H9 (cell line): Measurements from ENCODE around the gene SMCO1. TPM values are rescaled to one million over a fixed set of nuclear protein-coding genes. Genes with fewer than 3 reads are reported as not detected.

ENCODE experiments used
- DNase-seq: peaks from one replicate; pipeline ENCODE4 v3.0.0-alpha.2; 2017
- H2AFZ ChIP-seq: one replicate; pipeline ENCODE4 v1.6.1; 2013; ENCODE audit warnings: mild to moderate bottlenecking, low read length, control low read depth, moderate library complexity
- H2AK5ac ChIP-seq: 2 replicates; pipeline ENCODE4 v1.6.1; 2013; ENCODE audit warnings: low read length, control low read depth, mixed read lengths; ENCODE audit not compliant: insufficient read length
- H2BK120ac ChIP-seq: one replicate; pipeline ENCODE4 v1.6.1; 2013; ENCODE audit warnings: low read depth, mild to moderate bottlenecking, low read length, control low read depth, inconsistent platforms; ENCODE audit not compliant: poor library complexity, severe bottlenecking
- H2BK12ac ChIP-seq: 2 replicates; pipeline ENCODE4 v1.6.1; 2013; ENCODE audit warnings: low read length, control low read depth, mixed read lengths, low read depth; ENCODE audit not compliant: insufficient read length
- H2BK15ac ChIP-seq: 2 replicates; pipeline ENCODE4 v1.6.1; 2013; ENCODE audit warnings: low read depth, low read length, control low read depth
- H2BK20ac ChIP-seq: one replicate; pipeline ENCODE4 v1.6.1; 2013; ENCODE audit warnings: low read depth, mild to moderate bottlenecking, low read length, control low read depth, inconsistent platforms; ENCODE audit not compliant: poor library complexity, severe bottlenecking
- H2BK5ac ChIP-seq: 2 replicates; pipeline ENCODE4 v1.6.1; 2013; ENCODE audit warnings: low read length, control low read depth, mixed read lengths; ENCODE audit not compliant: insufficient read length
- H3K14ac ChIP-seq: 2 replicates; pipeline ENCODE4 v1.6.1; 2013; ENCODE audit warnings: low read length, control low read depth; ENCODE audit not compliant: insufficient read depth
- H3K18ac ChIP-seq: 2 replicates; pipeline ENCODE4 v1.6.1; 2013; ENCODE audit warnings: low read depth, mild to moderate bottlenecking, mixed read lengths, low read length, control low read depth; ENCODE audit not compliant: insufficient read length
- H3K23ac ChIP-seq: 2 replicates; pipeline ENCODE4 v1.6.1; 2013; ENCODE audit warnings: low read length, control low read depth, mixed read lengths, low read depth; ENCODE audit not compliant: insufficient read length
- H3K23me2 ChIP-seq: 2 replicates; pipeline ENCODE4 v1.6.1; 2013; ENCODE audit warnings: low read depth, mild to moderate bottlenecking, mixed read lengths, low read length, control low read depth; ENCODE audit not compliant: insufficient read length, poor library complexity, severe bottlenecking
- H3K27ac ChIP-seq: 2 replicates; pipeline ENCODE4 v1.5.1; 2013; ENCODE audit warnings: low read length, control low read depth, mixed read lengths, low read depth; ENCODE audit not compliant: insufficient read length
- H3K27me3 ChIP-seq: 2 replicates; pipeline ENCODE4 v1.6.1; 2013; ENCODE audit warnings: low read length, control low read depth, inconsistent platforms; ENCODE audit not compliant: insufficient read depth
- H3K4ac ChIP-seq: 2 replicates; pipeline ENCODE4 v1.6.1; 2013; ENCODE audit warnings: low read depth, mild to moderate bottlenecking, control low read depth, inconsistent platforms, low read length, moderate library complexity
- H3K4me1 ChIP-seq: 2 replicates; pipeline ENCODE4 v1.6.1; 2013; ENCODE audit warnings: low read length, control low read depth, inconsistent platforms; ENCODE audit not compliant: insufficient read depth
- H3K4me2 ChIP-seq: 2 replicates; pipeline ENCODE4 v1.6.1; 2013; ENCODE audit warnings: low read length, control low read depth, mixed read lengths; ENCODE audit not compliant: insufficient read length, insufficient read depth
- H3K56ac ChIP-seq: 2 replicates; pipeline ENCODE4 v1.6.1; 2013; ENCODE audit warnings: low read depth, mild to moderate bottlenecking, mixed read lengths, low read length, control low read depth; ENCODE audit not compliant: insufficient read length
- H3K79me1 ChIP-seq: 2 replicates; pipeline ENCODE4 v1.6.1; 2013; ENCODE audit warnings: low read depth, mild to moderate bottlenecking, moderate library complexity, low read length, control low read depth, inconsistent platforms; ENCODE audit not compliant: insufficient read depth, poor library complexity, severe bottlenecking
- H3K79me2 ChIP-seq: 2 replicates; pipeline ENCODE4 v1.6.1; 2013; ENCODE audit warnings: low read length, control low read depth, inconsistent platforms; ENCODE audit not compliant: insufficient read depth
- H3K9ac ChIP-seq: 2 replicates; pipeline ENCODE4 v1.6.1; 2013; ENCODE audit warnings: low read length, control low read depth, mixed read lengths; ENCODE audit not compliant: insufficient read length; ENCODE audit errors: extremely low read depth
- H3K9me3 ChIP-seq: one replicate; pipeline ENCODE4 v1.6.1; 2013; ENCODE audit warnings: low read depth, low read length, inconsistent platforms; ENCODE audit not compliant: control insufficient read depth
- H3T11ph ChIP-seq: one replicate; pipeline ENCODE4 v1.6.1; 2013; ENCODE audit warnings: mild to moderate bottlenecking, low read length, control low read depth, inconsistent platforms
- H4K20me1 ChIP-seq: one replicate; pipeline ENCODE4 v1.6.1; 2013; ENCODE audit not compliant: control insufficient read depth, insufficient read length, insufficient read depth
- H4K5ac ChIP-seq: 2 replicates; pipeline ENCODE4 v1.6.1; 2013; ENCODE audit warnings: low read depth, mild to moderate bottlenecking, mixed read lengths, low read length, control low read depth; ENCODE audit not compliant: insufficient read length
- H4K8ac ChIP-seq: replicated peaks from 2 replicates; pipeline ENCODE4 v1.6.1; 2013; ENCODE audit warnings: low read length, control low read depth, mixed read lengths, low read depth; ENCODE audit not compliant: insufficient read length
- H4K91ac ChIP-seq: 2 replicates; pipeline ENCODE4 v1.6.1; 2013; ENCODE audit warnings: low read depth, mild to moderate bottlenecking, moderate library complexity, mixed read lengths, low read length, control low read depth; ENCODE audit not compliant: insufficient read length
- H3K27ac Mint-ChIP-seq, 3 experiments: 2 replicates in 2 of 3; 3 replicates in 1 of 3; pipeline ENCODE4 v1.8.0; 2020 to 2021; ENCODE audit warnings: mixed read lengths in 3 of 3, mild to moderate bottlenecking in 1 of 3, moderate library complexity in 1 of 3
- H3K27me3 Mint-ChIP-seq: 2 replicates; pipeline ENCODE4 v1.8.0; 2021; ENCODE audit warnings: low read depth, mild to moderate bottlenecking, moderate library complexity, mixed read lengths
- H3K36me3 Mint-ChIP-seq, 3 experiments: 2 replicates in 2 of 3; 3 replicates in 1 of 3; pipeline ENCODE4 v1.8.0; 2020 to 2021; ENCODE audit warnings: low read depth in 3 of 3, mixed read lengths in 3 of 3; ENCODE audit not compliant: insufficient read depth in 1 of 3
- H3K4me1 Mint-ChIP-seq, 2 experiments: 2 replicates each; pipeline ENCODE4 v1.8.0; 2020; ENCODE audit warnings: mixed read lengths in 2 of 2
- H3K4me3 Mint-ChIP-seq, 2 experiments: 2 replicates in 1 of 2; 3 replicates in 1 of 2; pipeline ENCODE4 v1.8.0; 2020 to 2021; ENCODE audit warnings: mild to moderate bottlenecking in 2 of 2, mixed read lengths in 2 of 2, moderate library complexity in 1 of 2
- H3K9me3 Mint-ChIP-seq, 2 experiments: 2 replicates in 1 of 2; 3 replicates in 1 of 2; pipeline ENCODE4 v1.8.0; 2020; ENCODE audit warnings: mild to moderate bottlenecking in 2 of 2, mixed read lengths in 2 of 2, moderate library complexity in 1 of 2
- CTCF ChIP-seq: fragments of 200-600 bp; sonication (generic); conservative IDR thresholded peaks from 3 replicates; pipeline ENCODE4 v1.8.0; 2021; ENCODE audit warnings: antibody characterized with exemption, mild to moderate bottlenecking
- WGBS: extraction: QIAGEN DNeasy Blood & Tissue Kit; methylation state at CpG from one replicate; pipeline ENCODE4 v1.1.7; 2013; ENCODE audit warnings: missing lambda C conversion rate, low lambda C conversion rate, mixed read lengths; ENCODE audit not compliant: insufficient read length; ENCODE audit errors: extremely low coverage; 5-methylcytosine and 5-hydroxymethylcytosine counted together
- total RNA-seq: library from RNA; stranded (reverse); gene quantifications from 2 replicates; pipeline ENCODE4 v1.2.1, GENCODE V29; 2021

The SMCO1 gene
- total RNA-seq, 1 experiment from 2014 or later = not detected

- H4K20me1 ChIP-seq = no peaks in the 10 kb centered on the region
- H3K4me2 ChIP-seq = peak overlapping the region; percentile 90
- H2AK5ac ChIP-seq = no peak overlapping the region
- no peak overlapping the region for H4K8ac ChIP-seq
- peak overlapping the region in 1 of 3 experiments; percentile 22; a peak in 1 of 7 replicates for H3K27ac Mint-ChIP-seq
- DNase-seq = no peak
- H2AFZ ChIP-seq = no peak overlapping the region
- no peak overlapping the region for H3K4ac ChIP-seq
- H3K27ac ChIP-seq = no peak overlapping the region
- H3K79me1 ChIP-seq = peaks cover 4% of the 10 kb centered on the region
- H2BK5ac ChIP-seq = no peak overlapping the region
- peaks cover 44% of the 10 kb centered on the region for H3K79me2 ChIP-seq
- no peaks in the 10 kb centered on the region for H3K27me3 Mint-ChIP-seq
- peak overlapping the region; percentile 98 to 100 for H3K4me3 Mint-ChIP-seq
- H3K4me1 ChIP-seq = no peaks in the 10 kb centered on the region
- H3T11ph ChIP-seq = no peak overlapping the region
- no peak overlapping the region for H2BK20ac ChIP-seq
- H2BK15ac ChIP-seq = no peak overlapping the region
- H3K9ac ChIP-seq = peak overlapping the region; percentile 79
- H3K23me2 ChIP-seq = peaks cover 9% of the 10 kb centered on the region
- no peak overlapping the region for H2BK120ac ChIP-seq
- no peak overlapping the region for H3K56ac ChIP-seq
- peaks cover 23 to 31% of the 10 kb centered on the region in 2 experiments for H3K4me1 Mint-ChIP-seq
- H4K5ac ChIP-seq = no peak overlapping the region
- H3K9me3 ChIP-seq = no peaks in the 10 kb centered on the region
- H4K91ac ChIP-seq = no peak overlapping the region
- peaks cover 25 to 31% (median 28%) of the 10 kb centered on the region in 3 experiments for H3K36me3 Mint-ChIP-seq
- no peak for TF ChIP-seq CTCF
- no CpG with 5 or more reads among the region's 14 CpGs for WGBS
- H2BK12ac ChIP-seq = no peak overlapping the region
- H3K9me3 Mint-ChIP-seq = peaks cover 2% of the 10 kb centered on the region in 2 experiments; a peak in 3 of 5 replicates
- H3K27me3 ChIP-seq = no peaks in the 10 kb centered on the region
- no peak overlapping the region for H3K14ac ChIP-seq
- H3K23ac ChIP-seq = peak overlapping the region; percentile 20
- no peak overlapping the region for H3K18ac ChIP-seq
Observed at GRCh38 chr3:196501316-196502044, 13.7 kb downstream of the SMCO1 start.
